HepG2 (cell line): ENCODE measurements around the gene EMILIN3. TPM values are rescaled to one million over a fixed set of nuclear protein-coding genes. Genes with fewer than 3 reads are reported as not detected.

Experiments used
- CSRNP2 ChIP-seq: sonication (generic); formaldehyde crosslinking; conservative IDR thresholded peaks from 2 replicates; pipeline ENCODE4 v1.8.0; 2022; ENCODE audit warnings: low read depth, missing genetic modification reagents
- ELF3 ChIP-seq: IDR thresholded peaks from 2 replicates; pipeline ENCODE4 v1.6.1; 2016; ENCODE audit warnings: missing genetic modification reagents, missing compliant biosample characterization
- KDM3A ChIP-seq: IDR thresholded peaks from 2 replicates; pipeline ENCODE4 v1.6.1; 2018; ENCODE audit warnings: low read depth, missing compliant biosample characterization
- NCOA1 ChIP-seq: sonication (generic); formaldehyde crosslinking; IDR thresholded peaks from 2 replicates; pipeline ENCODE4 v1.9.0; 2021; ENCODE audit warnings: missing genetic modification reagents
- PCBP2 ChIP-seq: fragments of 200-400 bp; formaldehyde crosslinking; optimal IDR thresholded peaks from 2 replicates; pipeline ENCODE3; 2018; ENCODE audit warnings: low read length, low read depth; ENCODE audit not compliant: poor library complexity, severe bottlenecking
- POLR2AphosphoS2 ChIP-seq: IDR thresholded peaks from 2 replicates; pipeline ENCODE4 v1.6.1; 2011; ENCODE audit warnings: low read depth, low read length, improper control_type of control experiment
- SP5 ChIP-seq: IDR thresholded peaks from 2 replicates; pipeline ENCODE4 v1.6.1; 2016; ENCODE audit warnings: low read depth, borderline replicate concordance
- SRSF1 ChIP-seq: fragments of 200-400 bp; formaldehyde crosslinking; optimal IDR thresholded peaks from 2 replicates; pipeline ENCODE3; 2017; ENCODE audit warnings: mild to moderate bottlenecking, low read depth, low read length, moderate library complexity
- U2AF2 ChIP-seq: fragments of 200-400 bp; formaldehyde crosslinking; IDR thresholded peaks from 2 replicates; pipeline ENCODE4 v1.6.1; 2017; ENCODE audit warnings: low read depth, mild to moderate bottlenecking, low read length
- WIZ ChIP-seq: sonication (generic); formaldehyde crosslinking; IDR thresholded peaks from 2 replicates; pipeline ENCODE4 v1.5.1; 2020; ENCODE audit warnings: mild to moderate bottlenecking, missing genetic modification reagents
- ZBTB38 ChIP-seq: sonication (generic); formaldehyde crosslinking; IDR thresholded peaks from 2 replicates; pipeline ENCODE4 v1.5.1; 2020; ENCODE audit warnings: mild to moderate bottlenecking, missing genetic modification reagents
- ZNF670 ChIP-seq: sonication (generic); formaldehyde crosslinking; IDR thresholded peaks from 2 replicates; pipeline ENCODE4 v1.8.0; 2022; ENCODE audit warnings: mild to moderate bottlenecking, missing genetic modification reagents, borderline replicate concordance
- ZNF749 ChIP-seq: sonication (generic); formaldehyde crosslinking; IDR thresholded peaks from 2 replicates; pipeline ENCODE4 v1.8.0; 2022; ENCODE audit warnings: mild to moderate bottlenecking, missing genetic modification reagents, moderate library complexity, borderline replicate concordance
- ZNF780A ChIP-seq: sonication (generic); formaldehyde crosslinking; IDR thresholded peaks from 2 replicates; pipeline ENCODE4 v1.8.0; 2022; ENCODE audit warnings: mild to moderate bottlenecking, missing genetic modification reagents, moderate library complexity
- ZNF782 ChIP-seq: sonication (generic); formaldehyde crosslinking; IDR thresholded peaks from 2 replicates; pipeline ENCODE4 v1.4.0; 2020; ENCODE audit warnings: missing genetic modification reagents, mild to moderate bottlenecking, borderline replicate concordance
- ZNF816 ChIP-seq: sonication (generic); formaldehyde crosslinking; IDR thresholded peaks from 2 replicates; pipeline ENCODE4 v1.8.0; 2022; ENCODE audit warnings: missing genetic modification reagents, mild to moderate bottlenecking, borderline replicate concordance
- polyA plus RNA-seq, 8 experiments: library from polyadenylated mRNA; depleted of rRNA in 3 of 8; stranded (reverse) in 7 of 8; unstranded in 1 of 8; fragments of >200 nt; fragmentation: Illumina TruSeq in 4 of 8; extraction: Trizol in 4 of 8; gene quantifications; 2 replicates each; pipeline versions ENCODE4 v1.2.1 to v1.2.3, GENCODE V29; 2011 to 2016; ENCODE audit warnings: low read depth in 4 of 8, missing spikeins in 1 of 8, mixed read lengths in 1 of 8; ENCODE audit not compliant: insufficient read depth in 1 of 8
- total RNA-seq, 5 experiments: library from RNA; depleted of rRNA; stranded (reverse); fragments of >200 nt; fragmentation: Illumina TruSeq; extraction: Trizol; gene quantifications; 2 replicates each; pipeline ENCODE4 v1.2.3, GENCODE V29; 2016; ENCODE audit warnings: low read depth in 1 of 5
- TF ChIP-seq, protein P1 (sequence below): sonication (generic); formaldehyde crosslinking; IDR thresholded peaks from 2 replicates; pipeline ENCODE4 v1.9.0; 2021; ENCODE audit warnings: missing genetic modification reagents, borderline replicate concordance
- TF ChIP-seq, protein P2 (sequence below): sonication (generic); formaldehyde crosslinking; IDR thresholded peaks from 2 replicates; pipeline ENCODE4 v1.8.0; 2023; ENCODE audit warnings: mild to moderate bottlenecking, missing genetic modification reagents
- TF ChIP-seq, protein P3 (sequence below): sonication (generic); formaldehyde crosslinking; IDR thresholded peaks from 2 replicates; pipeline ENCODE4 v1.9.0; 2021; ENCODE audit warnings: missing genetic modification reagents, mild to moderate bottlenecking, borderline replicate concordance

EMILIN3 gene
- total and polyA plus RNA-seq, 2 of the 13 experiments (the other 11 are each of a cell fraction or from before 2014, with no cell fraction given) = 0.25 to 0.29 TPM

DNA sequence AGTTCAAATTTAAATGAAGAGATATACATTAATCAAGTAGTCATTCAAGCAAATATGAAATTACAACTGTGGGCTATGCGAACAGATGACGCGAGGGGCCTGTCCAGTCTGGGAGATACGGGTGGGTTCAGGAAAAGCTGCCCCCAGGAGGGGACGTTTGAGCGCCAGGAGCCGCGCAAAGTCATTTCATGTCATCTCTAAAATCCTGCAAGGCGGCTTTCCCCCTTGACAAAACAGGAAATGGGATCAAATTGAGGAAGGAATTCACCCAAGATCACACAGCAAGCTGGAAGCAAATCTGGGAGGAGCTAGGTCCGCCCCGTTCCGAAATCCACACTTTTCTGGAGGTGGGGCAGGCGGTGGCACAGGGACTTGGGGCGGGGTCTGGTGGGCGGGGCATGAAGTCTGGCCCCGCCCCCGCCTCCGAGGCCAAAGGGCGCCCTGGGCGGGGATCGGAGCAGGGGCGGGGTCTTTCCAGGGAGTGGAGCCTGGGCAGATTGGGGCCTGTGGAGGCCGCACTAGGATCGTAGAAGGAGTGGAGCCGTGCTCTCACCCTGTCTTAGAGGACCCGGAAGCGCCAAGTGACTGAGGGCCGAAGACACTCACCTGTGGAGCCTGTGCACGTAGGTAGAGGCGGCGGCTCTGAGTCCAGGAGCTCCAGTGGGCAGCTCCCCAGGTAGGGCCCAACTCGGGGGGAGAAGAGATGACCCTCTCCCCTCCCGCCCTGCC, 26.1 kb downstream of the EMILIN3 start, which contains the start of gene LPIN3 (continued):
- TF ChIP-seq POLR2AphosphoS2 (no peak), ZNF749 (CRISPR knock-in tag) (0 out of 2 replicates have a peak, but pooled peaks have one; percentile 4), PCBP2 (no peak), SP5 (peak; percentile 90), ZNF816 (CRISPR knock-in tag) (peak; percentile 81; the same call in 1 of the 2 replicates), NCOA1 (CRISPR knock-in tag) (peak; percentile 78; the same call in 1 of the 2 replicates), SRSF1 (peak; percentile 55), WIZ (CRISPR knock-in tag) (no peak), ZNF780A (CRISPR knock-in tag) (no peak), CSRNP2 (CRISPR knock-in tag) (no peak), ELF3 (CRISPR knock-in tag) (peak; percentile 83), ZBTB38 (CRISPR knock-in tag) (no peak), ZNF670 (peak; percentile 94; the same call in 1 of the 2 replicates), KDM3A (peak; percentile 45), U2AF2 (no peak), ZNF782 (CRISPR knock-in tag) (no peak)
- TF ChIP-seq, protein P1, sequence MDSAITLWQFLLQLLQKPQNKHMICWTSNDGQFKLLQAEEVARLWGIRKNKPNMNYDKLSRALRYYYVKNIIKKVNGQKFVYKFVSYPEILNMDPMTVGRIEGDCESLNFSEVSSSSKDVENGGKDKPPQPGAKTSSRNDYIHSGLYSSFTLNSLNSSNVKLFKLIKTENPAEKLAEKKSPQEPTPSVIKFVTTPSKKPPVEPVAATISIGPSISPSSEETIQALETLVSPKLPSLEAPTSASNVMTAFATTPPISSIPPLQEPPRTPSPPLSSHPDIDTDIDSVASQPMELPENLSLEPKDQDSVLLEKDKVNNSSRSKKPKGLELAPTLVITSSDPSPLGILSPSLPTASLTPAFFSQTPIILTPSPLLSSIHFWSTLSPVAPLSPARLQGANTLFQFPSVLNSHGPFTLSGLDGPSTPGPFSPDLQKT (CRISPR knock-in tag) = no peak
- TF ChIP-seq, protein P2, sequence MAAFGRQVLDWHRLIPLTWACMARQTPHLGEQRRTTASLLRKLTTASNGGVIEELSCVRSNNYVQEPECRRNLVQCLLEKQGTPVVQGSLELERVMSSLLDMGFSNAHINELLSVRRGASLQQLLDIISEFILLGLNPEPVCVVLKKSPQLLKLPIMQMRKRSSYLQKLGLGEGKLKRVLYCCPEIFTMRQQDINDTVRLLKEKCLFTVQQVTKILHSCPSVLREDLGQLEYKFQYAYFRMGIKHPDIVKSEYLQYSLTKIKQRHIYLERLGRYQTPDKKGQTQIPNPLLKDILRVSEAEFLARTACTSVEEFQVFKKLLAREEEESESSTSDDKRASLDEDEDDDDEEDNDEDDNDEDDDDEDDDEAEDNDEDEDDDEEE (CRISPR knock-in tag) = no peak; the same call in 1 of the 2 replicates
- TF ChIP-seq, protein P3, sequence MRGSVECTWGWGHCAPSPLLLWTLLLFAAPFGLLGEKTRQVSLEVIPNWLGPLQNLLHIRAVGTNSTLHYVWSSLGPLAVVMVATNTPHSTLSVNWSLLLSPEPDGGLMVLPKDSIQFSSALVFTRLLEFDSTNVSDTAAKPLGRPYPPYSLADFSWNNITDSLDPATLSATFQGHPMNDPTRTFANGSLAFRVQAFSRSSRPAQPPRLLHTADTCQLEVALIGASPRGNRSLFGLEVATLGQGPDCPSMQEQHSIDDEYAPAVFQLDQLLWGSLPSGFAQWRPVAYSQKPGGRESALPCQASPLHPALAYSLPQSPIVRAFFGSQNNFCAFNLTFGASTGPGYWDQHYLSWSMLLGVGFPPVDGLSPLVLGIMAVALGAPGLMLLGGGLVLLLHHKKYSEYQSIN (CRISPR knock-in tag) = no peak
